Measurements from ENCODE around the gene AHCY.

DNA sequence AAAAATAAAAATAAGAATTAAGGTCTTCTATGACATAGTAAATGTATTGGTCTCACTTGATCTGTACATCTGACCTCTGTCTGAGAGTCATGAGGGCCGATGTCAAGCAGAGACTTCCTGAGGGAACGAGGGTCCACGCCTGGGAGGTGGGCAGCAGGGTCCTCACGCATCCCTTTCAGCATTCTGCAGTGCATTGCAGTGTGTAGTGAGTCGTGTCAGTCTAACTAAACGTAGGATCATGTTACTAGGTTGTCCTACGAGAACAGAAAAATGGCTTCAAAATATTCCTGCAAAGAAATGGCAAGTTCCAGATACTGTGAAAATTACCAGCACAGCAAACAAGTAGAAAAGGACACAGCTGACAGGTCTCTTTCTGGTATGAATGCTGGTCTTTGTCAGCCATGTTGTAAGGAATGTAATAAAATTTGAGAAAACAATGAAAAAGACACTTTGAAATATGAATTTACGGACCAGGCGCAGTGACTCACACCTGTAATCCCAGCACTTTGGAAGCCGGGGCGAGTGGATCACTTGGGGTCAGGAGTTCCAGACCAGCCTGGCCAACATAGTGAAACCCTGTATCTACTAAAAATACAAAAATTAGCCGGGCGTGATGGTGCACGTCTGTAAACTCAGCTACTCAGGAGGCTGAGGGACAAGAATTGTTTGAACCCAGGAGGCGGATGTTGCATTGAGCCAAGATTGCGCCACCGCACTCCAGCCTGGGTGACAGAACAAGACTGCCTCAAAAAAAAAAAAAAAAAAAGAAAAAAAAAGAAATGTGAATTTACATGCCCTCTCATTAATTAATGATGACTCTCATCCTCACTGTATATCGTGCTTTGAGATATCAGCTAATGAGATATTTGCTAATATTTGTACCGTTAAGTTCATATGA, 2.4 kb upstream of the AHCY start:
- no peak for TF ChIP-seq YY1 (IDR thresholded peaks at IDR 0.05; ENCODE audit: insufficient read depth, insufficient read length)
- no peak for TF ChIP-seq ZNF274 (IDR thresholded peaks at IDR 0.05; ENCODE audit: low read depth, low read length)
- TF ChIP-seq SUZ12 (IDR thresholded peaks at IDR 0.05; ENCODE audit: extremely low read depth, insufficient read depth, insufficient read length): no peak

Measured in NT2/D1 (cell line).